HG02970 (cell line): ENCODE results near the gene BEST2.

Source experiments
- ATAC-seq: cut with Tn5 transposase; IDR thresholded peaks from one replicate; pipeline ENCODE4 v1.9.1; 2021; ENCODE audit warnings: mild to moderate bottlenecking, moderate library complexity, moderate number of reproducible peaks; ENCODE audit not compliant: unreplicated experiment, low FRiP score

The BEST2 gene

GRCh38 chr19:12766051-12766521 is 14.5 kb downstream of the BEST2 start:
- ATAC-seq, result no peak

GRCh38 chr19:12767150-12767549 is 15.6 kb downstream of the BEST2 start:
- ATAC-seq, result no peak

GRCh38 chr19:12767666-12768065 is 16.1 kb downstream of the BEST2 start:
- ATAC-seq, result no peak

GRCh38 chr19:12769689-12770088 is 18.1 kb downstream of the BEST2 start:
- no peak for ATAC-seq

- ATAC-seq, result no peak
Observed at GRCh38 chr19:12770922-12771321, 19.3 kb downstream of the BEST2 start.

GRCh38 chr19:12772323-12772722 is 20.7 kb downstream of the BEST2 start:
- ATAC-seq, result no peak

- no peak for ATAC-seq
Observed at GRCh38 chr19:12773571-12773970, 22.0 kb downstream of the BEST2 start.

GRCh38 chr19:12774588-12775555 is 23.3 kb downstream of the BEST2 start, which contains the start of gene HOOK2:
Gene HOOK2 (minus strand): TSS chr19:12775552. CDS start chr19:12775449, 103 bp downstream.
- no peak for ATAC-seq

GRCh38 chr19:12777217-12778016 is 25.8 kb downstream of the BEST2 start:
- no peak for ATAC-seq

- no peak for ATAC-seq
Observed at GRCh38 chr19:12778017-12778904, 26.7 kb downstream of the BEST2 start.

- ATAC-seq, result no peak
Observed at GRCh38 chr19:12778905-12779161, 27.2 kb downstream of the BEST2 start.

- no peak for ATAC-seq
Observed at GRCh38 chr19:12779162-12779993, 27.8 kb downstream of the BEST2 start.

GRCh38 chr19:12782174-12782423 is 30.5 kb downstream of the BEST2 start:
- no peak for ATAC-seq

GRCh38 chr19:12782424-12783290 is 31.1 kb downstream of the BEST2 start:
- peak; percentile 38 for ATAC-seq

GRCh38 chr19:12783291-12783848 is 31.8 kb downstream of the BEST2 start:
- ATAC-seq, result no peak

- no peak for ATAC-seq
Observed at GRCh38 chr19:12783849-12784393, 32.3 kb downstream of the BEST2 start.

GRCh38 chr19:12784394-12784870 is 32.8 kb downstream of the BEST2 start:
- ATAC-seq, result no peak

GRCh38 chr19:12784871-12785430 is 33.4 kb downstream of the BEST2 start:
- ATAC-seq, result no peak
